Dermis microvascular lymphatic vessel endothelial cell (primary cell): ENCODE results near the gene NTHL1. TPM values are rescaled to one million over a fixed set of nuclear protein-coding genes. Genes with fewer than 3 reads are reported as not detected.

Source experiments
- DNase-seq, 2 donors: peaks; one replicate each; pipeline versions ENCODE4 v3.0.0 to v3.0.0-alpha.2; 2010; ENCODE audit warnings: low read depth in 2 of 2
- total RNA-seq: library from RNA; depleted of rRNA; stranded (reverse); fragments of >200 nt; gene quantifications from 2 replicates; pipeline ENCODE4 v1.2.1, GENCODE V29; 2014

NTHL1 gene
- total RNA-seq, 1 donor from 2014 or later: 39.3 TPM

GRCh38 chr16:2084895-2085625 is 37.4 kb upstream of the NTHL1 start:
- no peak for DNase-seq

- DNase-seq: no peak
These were observed 36.5 kb upstream of the NTHL1 start for GRCh38 chr16:2083876-2084780.

GRCh38 chr16:2083409-2083808 is 35.8 kb upstream of the NTHL1 start:
- DNase-seq: no peak

GRCh38 chr16:2082983-2083364 is 35.3 kb upstream of the NTHL1 start:
- DNase-seq: no peak

- DNase-seq: no peak
These were observed 34.7 kb upstream of the NTHL1 start for GRCh38 chr16:2082171-2082982.

GRCh38 chr16:2081201-2082084 is 33.8 kb upstream of the NTHL1 start:
- no peak for DNase-seq

GRCh38 chr16:2079991-2080390 is 32.4 kb upstream of the NTHL1 start:
- DNase-seq: no peak

- DNase-seq: no peak
These were observed 31.7 kb upstream of the NTHL1 start for GRCh38 chr16:2079311-2079800.

GRCh38 chr16:2078691-2079090 is 31.1 kb upstream of the NTHL1 start:
- no peak for DNase-seq

- DNase-seq: no peak
These were observed 30.5 kb upstream of the NTHL1 start for GRCh38 chr16:2078096-2078495.

- no peak for DNase-seq
These were observed 30.1 kb upstream of the NTHL1 start for GRCh38 chr16:2077696-2078095.

- DNase-seq: no peak
These were observed 29.4 kb upstream of the NTHL1 start for GRCh38 chr16:2077016-2077415.

GRCh38 chr16:2076072-2076865 is 28.6 kb upstream of the NTHL1 start:
- DNase-seq: no peak

GRCh38 chr16:2075631-2076030 is 28.0 kb upstream of the NTHL1 start:
- DNase-seq: no peak

- DNase-seq: no peak
These were observed 26.4 kb upstream of the NTHL1 start for GRCh38 chr16:2074071-2074470.

- DNase-seq: no peak
These were observed 25.3 kb upstream of the NTHL1 start for GRCh38 chr16:2072926-2073325.

- DNase-seq: no peak
These were observed 24.0 kb upstream of the NTHL1 start for GRCh38 chr16:2071454-2072202.

GRCh38 chr16:2070576-2071453 is 23.2 kb upstream of the NTHL1 start:
- no peak for DNase-seq
